ENCODE results near the gene RAB24.

- no peak for TF ChIP-seq POLR2A (IDR thresholded peaks at IDR 0.05; ENCODE audit: low read depth)
- no peak for TF ChIP-seq CTCF (IDR thresholded peaks at IDR 0.05)
- no peak for TF ChIP-seq EP300 (IDR thresholded peaks at IDR 0.05)
- TF ChIP-seq POLR2AphosphoS5 (IDR thresholded peaks at IDR 0.05) = no peak
Measured at GRCh38 chr5:177307544-177308363, 4.2 kb upstream of the RAB24 start.

Measured in esophagus muscularis mucosa (tissue), 4 donors.